Fibroblast of mammary gland (primary cell): Measurements from ENCODE around the gene PTPRK.
A peak's percentile ranks its signal among the peaks of the same experiment; 100 is the strongest.

Source experiments
- DNase-seq: peaks from one replicate; pipeline ENCODE4 v3.0.0-alpha.2; 2010; ENCODE audit warnings: low read depth
- H3K4me3 ChIP-seq: 2 replicates; pipeline ENCODE4 v1.5.1; 2011; ENCODE audit warnings: low read depth, mild to moderate bottlenecking, low read length, moderate library complexity; ENCODE audit not compliant: control insufficient read depth
- TF ChIP-seq, protein P1 (sequence below): conservative IDR thresholded peaks from 2 replicates; pipeline ENCODE4 v1.5.1; 2011; ENCODE audit warnings: low read depth, low read length, inconsistent platforms; ENCODE audit not compliant: control insufficient read depth, insufficient read depth

The PTPRK gene

DNA sequence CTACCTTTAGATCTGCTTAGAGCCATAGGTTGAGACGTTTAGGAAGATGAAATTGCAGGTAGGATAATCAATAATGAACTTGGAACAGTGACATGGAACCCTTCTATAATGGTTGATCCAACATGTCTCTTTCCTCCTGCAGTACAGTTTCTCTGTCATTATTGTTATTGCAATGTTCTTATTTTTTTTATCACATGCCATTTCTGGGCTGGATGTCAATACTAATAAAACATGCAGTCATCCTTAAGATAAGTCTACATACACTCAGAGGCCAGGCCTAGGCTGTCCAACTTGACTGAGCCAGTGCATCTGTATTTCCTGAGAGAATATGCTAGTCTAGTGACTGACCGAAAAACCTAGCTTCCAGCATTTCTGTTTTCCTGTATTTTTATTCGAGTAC is 544.3 kb downstream of the PTPRK start:
- DNase-seq = no peak
- no peak overlapping the region for H3K4me3 ChIP-seq
- TF ChIP-seq, protein P1, sequence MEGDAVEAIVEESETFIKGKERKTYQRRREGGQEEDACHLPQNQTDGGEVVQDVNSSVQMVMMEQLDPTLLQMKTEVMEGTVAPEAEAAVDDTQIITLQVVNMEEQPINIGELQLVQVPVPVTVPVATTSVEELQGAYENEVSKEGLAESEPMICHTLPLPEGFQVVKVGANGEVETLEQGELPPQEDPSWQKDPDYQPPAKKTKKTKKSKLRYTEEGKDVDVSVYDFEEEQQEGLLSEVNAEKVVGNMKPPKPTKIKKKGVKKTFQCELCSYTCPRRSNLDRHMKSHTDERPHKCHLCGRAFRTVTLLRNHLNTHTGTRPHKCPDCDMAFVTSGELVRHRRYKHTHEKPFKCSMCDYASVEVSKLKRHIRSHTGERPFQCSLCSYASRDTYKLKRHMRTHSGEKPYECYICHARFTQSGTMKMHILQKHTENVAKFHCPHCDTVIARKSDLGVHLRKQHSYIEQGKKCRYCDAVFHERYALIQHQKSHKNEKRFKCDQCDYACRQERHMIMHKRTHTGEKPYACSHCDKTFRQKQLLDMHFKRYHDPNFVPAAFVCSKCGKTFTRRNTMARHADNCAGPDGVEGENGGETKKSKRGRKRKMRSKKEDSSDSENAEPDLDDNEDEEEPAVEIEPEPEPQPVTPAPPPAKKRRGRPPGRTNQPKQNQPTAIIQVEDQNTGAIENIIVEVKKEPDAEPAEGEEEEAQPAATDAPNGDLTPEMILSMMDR = no peak

DNA sequence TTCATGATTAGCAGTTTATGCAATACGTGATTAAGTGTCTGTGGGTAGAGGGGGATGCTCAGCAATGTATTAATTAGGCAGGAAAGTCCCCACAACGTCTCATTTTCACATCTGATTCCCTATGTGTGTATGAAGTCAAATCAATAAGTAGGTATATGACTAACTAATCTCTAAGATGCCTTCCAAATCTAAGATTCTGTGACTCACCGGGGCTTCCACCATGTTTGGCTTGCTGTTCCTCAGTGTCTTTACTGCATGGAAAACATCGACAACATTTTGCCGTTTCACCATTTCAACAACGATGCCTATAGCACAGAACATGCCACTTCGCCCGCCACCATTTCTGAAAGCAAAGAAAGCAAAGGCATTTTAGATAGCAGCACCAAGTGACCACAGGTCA is 547.6 kb downstream of the PTPRK start:
- TF ChIP-seq, protein P1 = no peak
- DNase-seq = no peak
- no peak overlapping the region for H3K4me3 ChIP-seq

DNA sequence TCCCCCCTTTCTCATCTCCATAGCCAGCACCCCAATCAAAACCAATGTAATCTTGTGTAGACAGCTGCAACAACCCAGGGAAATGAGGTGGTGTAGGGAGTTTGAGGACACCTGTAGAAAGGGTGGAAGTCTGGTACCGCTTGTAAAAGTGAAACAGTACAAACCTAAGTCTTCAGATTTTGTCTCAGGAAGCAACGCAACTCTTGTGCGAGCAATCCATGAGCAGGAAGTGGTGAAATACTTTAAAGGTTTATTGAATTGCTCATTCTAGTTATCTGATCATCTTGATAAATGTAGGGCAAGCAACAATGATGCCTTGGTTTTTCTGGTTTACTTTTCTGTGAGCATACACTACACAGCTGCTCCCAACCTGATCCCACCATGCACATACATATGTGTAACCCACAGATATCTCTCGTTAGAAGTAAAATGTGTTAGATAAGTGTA is 548.4 kb downstream of the PTPRK start:
- TF ChIP-seq, protein P1 = no peak
- peak; percentile 30 for DNase-seq
- no peak overlapping the region for H3K4me3 ChIP-seq

DNA sequence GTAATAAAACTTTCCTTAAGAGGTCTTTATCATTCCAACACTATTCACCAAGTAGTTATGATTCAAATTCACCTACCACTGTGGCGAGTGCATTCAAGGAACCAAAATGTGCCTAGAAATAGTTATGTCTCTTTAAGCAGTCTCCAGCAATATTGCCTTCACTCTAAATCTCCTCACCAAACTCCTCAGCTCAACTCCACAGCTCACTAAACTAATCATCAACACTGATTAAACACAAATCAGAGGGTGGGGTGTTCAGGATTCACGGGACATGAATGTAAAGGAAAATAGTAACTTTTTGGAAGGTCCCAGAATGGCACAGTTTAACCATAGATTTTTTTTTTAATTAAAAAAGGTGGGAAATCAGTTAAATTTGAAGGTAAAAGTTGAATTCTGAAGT is 549.0 kb downstream of the PTPRK start:
- TF ChIP-seq, protein P1 = no peak
- no peak for DNase-seq
- no peak overlapping the region for H3K4me3 ChIP-seq

DNA sequence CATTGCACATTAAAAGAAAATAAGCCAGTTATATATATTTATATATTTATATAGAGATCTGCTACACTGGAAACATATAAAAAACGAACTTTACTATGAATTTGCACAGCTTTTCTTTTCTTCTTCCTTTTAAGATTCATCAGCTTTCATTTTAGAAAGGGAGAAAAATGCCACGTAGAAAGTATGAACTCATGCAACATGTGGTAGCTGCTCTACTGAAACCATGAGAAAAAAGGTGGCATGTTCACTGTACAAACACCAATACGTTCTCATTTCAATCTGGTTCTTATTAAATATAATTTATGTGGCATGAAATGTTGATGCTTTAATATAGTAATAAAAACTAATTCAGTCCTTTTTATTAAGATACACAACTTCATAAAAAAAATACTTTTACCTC is 550.7 kb downstream of the PTPRK start:
- no peak overlapping the region for H3K4me3 ChIP-seq
- no peak for DNase-seq
- TF ChIP-seq, protein P1 = no peak

DNA sequence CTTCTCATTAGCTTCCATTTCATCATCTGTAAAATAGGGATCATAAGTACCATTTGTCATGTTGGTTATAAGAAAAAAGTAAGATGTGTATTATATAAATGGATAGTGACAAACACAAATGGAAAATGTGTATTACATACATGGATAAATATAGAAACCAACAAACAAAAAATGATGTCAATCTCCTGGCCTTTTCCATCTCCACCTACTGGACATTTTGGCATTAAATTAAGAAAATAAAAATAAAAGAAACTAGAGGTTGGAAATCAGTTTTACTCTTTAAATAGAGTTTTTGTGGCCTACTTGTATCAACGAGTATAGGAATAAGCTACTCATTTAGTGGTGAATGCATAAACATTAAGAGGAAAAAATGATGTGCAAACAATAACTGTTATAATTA is 552.0 kb downstream of the PTPRK start:
- no peak overlapping the region for H3K4me3 ChIP-seq
- TF ChIP-seq, protein P1 = no peak
- no peak for DNase-seq

DNA sequence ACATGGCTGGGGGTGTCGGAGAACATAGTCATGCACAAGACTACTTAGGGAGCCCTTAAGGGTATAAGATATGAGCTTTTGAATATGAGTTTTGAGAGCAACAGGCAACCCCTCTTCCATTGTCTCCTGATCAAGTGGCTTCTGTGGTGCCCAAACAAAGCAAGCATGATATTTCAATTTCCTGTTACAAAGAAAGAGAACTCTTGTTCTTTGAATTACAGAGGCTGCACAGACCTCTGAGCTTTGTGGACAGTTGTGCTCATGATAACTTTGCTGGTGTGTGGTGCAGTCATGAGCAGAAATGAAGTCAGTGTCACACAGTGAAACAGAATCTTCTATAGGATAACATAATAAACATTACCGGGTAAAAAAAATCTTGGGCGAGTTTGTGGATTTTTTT is 552.7 kb downstream of the PTPRK start:
- no peak for DNase-seq
- TF ChIP-seq, protein P1 = no peak
- H3K4me3 ChIP-seq = no peak overlapping the region
